Bronchial epithelial cell (primary cell): ENCODE measurements around the gene SNAPIN. TPM values are rescaled to one million over a fixed set of nuclear protein-coding genes. Genes with fewer than 3 reads are reported as not detected.
"Not testable (repeated sequence)": the region's sequence is repeated elsewhere in the genome, so short reads cannot be mapped to it uniquely, and the experiment has no call there.

Source experiments
- DNase-seq: peaks from one replicate; pipeline ENCODE4 v3.0.0-alpha.2; 2010; ENCODE audit warnings: low read depth
- FAIRE-seq: peaks from 2 replicates; lab custom pipeline; 2011; peaks lifted over from hg19 to GRCh38; lab: Jason Lieb, UNC
- H3K27me3 ChIP-seq: 2 replicates; pipeline ENCODE4 v1.5.1; 2011; ENCODE audit warnings: low read length; ENCODE audit not compliant: control insufficient read depth, insufficient read depth
- H3K36me3 ChIP-seq: 2 replicates; pipeline ENCODE4 v1.5.1; 2011; ENCODE audit warnings: low read length; ENCODE audit not compliant: control insufficient read depth, insufficient read depth
- H3K4me3 ChIP-seq: 2 replicates; pipeline ENCODE4 v1.5.1; 2011; ENCODE audit warnings: mild to moderate bottlenecking, low read depth, low read length, control low read depth
- CTCF ChIP-seq: IDR thresholded peaks from 2 replicates; pipeline ENCODE4 v1.5.1; 2011; ENCODE audit warnings: mild to moderate bottlenecking, moderate library complexity, low read length, control low read depth, inconsistent platforms; ENCODE audit not compliant: insufficient read depth, severe bottlenecking
- total RNA-seq: library from RNA; depleted of rRNA; stranded (reverse); fragments of >200 nt; gene quantifications from 2 replicates; pipeline ENCODE4 v1.2.1, GENCODE V29; 2014

SNAPIN gene
- total RNA-seq, 1 donor from 2014 or later: 59.5 TPM

DNA sequence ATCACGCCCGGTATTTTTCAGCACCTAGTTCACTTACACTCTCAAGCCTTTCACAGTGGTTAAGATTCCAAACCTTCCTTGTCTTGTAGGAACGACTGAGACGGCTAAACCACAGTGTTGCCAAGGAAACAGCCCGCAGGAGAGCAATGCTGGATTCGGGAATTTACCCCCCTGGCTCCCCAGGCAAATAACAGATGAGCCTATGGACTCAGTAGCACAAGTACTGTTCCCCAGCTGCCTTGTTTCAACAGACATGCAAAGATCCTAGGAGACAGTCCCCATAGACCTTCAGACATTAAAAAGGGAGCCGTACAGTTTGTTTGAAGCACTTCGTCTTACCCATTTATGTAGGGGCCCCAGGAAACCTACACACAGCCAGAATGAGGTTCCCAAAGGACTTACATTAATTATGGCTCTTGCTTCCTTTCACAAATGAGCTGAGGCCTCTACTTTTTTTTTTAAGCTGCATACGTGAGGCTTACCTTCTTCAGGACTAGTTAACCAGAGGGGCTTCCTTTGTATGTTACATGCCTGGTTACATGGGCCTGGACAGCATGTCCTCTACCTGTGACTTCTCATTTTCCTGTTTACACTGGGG, 2.7 kb downstream of the SNAPIN start:
- peaks cover 30% of the 10 kb centered on the region for H3K36me3 ChIP-seq
- H3K27me3 ChIP-seq: no peaks in the 10 kb centered on the region
- FAIRE-seq: no peak
- no peak for DNase-seq
- TF ChIP-seq CTCF: no peak
- no peak overlapping the region for H3K4me3 ChIP-seq

GRCh38 chr1:153662269-153662668, 3.8 kb downstream of the SNAPIN start:
- Histone ChIP-seq H3K4me3 (no peak overlapping the region), H3K36me3 (peaks cover 37% of the 10 kb centered on the region), H3K27me3 (no peaks in the 10 kb centered on the region)
- FAIRE-seq: no peak
- DNase-seq: no peak
- no peak for TF ChIP-seq CTCF

DNA sequence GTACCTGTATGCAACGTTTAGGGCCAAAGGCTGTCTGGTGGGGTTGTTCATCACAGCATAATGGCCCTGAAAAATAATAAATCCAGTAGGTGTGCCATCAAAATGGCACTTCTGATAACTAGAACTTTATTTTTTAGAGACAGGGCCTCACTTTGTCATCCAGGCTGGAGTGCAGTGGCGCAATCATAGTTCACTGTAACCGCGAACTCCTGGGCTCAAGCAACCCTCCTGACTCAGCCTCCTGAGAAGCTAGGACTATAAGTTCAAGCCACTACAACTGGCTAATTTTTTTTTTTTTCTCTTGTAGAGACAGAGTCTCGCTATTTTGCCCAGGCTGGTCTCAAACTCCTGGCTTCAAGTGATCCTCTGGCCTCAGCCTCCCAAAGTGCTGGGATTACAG, 4.7 kb downstream of the SNAPIN start:
- no peak for FAIRE-seq

DNA sequence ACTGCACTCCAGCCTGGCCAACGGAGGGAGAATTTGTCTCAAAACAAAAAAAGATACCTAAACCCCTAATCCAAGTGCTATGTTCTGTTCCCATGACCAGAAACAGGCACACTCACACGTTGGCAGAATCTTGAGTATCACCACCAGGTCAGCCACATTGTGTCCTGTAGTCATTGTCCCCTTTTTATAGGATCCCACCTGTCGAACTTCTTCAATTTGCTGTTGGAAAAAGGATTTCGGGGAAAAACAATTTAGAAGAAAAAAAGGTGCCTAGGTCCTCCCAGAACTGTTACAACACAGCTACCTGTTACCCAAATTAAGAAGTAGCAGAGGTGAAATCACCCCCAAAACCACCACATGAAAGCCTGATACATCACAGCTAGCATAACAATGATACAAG, 8.9 kb downstream of the SNAPIN start:
- FAIRE-seq: no peak
- DNase-seq: no peak
- H3K36me3 ChIP-seq: peaks cover 38% of the 10 kb centered on the region
- no peak for TF ChIP-seq CTCF
- H3K27me3 ChIP-seq: no peaks in the 10 kb centered on the region
- H3K4me3 ChIP-seq: no peak overlapping the region

More for the DNA sequence above, 4.7 kb downstream of the SNAPIN start:
- DNase-seq: peak; percentile 20
- no peak overlapping the region for H3K4me3 ChIP-seq
- TF ChIP-seq CTCF: no peak
- no peaks in the 10 kb centered on the region for H3K27me3 ChIP-seq
- peaks cover 42% of the 10 kb centered on the region for H3K36me3 ChIP-seq

- not testable (repeated sequence) for DNase-seq, H3K4me3 ChIP-seq
Observed at GRCh38 chr1:153668672-153669071, 10.2 kb downstream of the SNAPIN start.

DNA sequence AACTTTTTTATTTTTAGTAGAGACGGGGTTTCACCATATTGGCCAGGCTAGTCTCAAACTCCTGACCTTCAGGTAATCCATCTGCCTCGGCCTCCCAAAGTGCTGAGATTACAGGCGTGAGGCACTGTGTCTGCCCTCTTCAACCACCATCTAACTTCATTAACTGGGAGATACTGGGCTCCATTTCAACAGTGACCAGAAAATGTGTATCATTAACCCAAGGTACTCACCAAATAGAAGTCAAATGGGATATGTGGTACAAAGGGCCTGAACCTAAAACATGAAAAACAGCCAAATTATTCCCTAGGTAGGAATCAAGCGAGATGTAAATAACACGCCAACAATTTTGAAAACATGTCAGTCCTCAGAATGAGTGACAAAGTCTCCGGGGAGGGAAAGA, 11.1 kb downstream of the SNAPIN start:
- Histone ChIP-seq H3K36me3 (peaks cover 28% of the 10 kb centered on the region), H3K4me3 (peak overlapping the region; percentile 88), H3K27me3 (no peaks in the 10 kb centered on the region)
- DNase-seq (no peak), FAIRE-seq (no peak)
- TF ChIP-seq CTCF: no peak

More at GRCh38 chr1:153668672-153669071, 10.2 kb downstream of the SNAPIN start:
- FAIRE-seq, H3K27me3 ChIP-seq: not testable (repeated sequence)
- H3K36me3 ChIP-seq: peaks cover 32% of the 10 kb centered on the region
